Pulmonary artery endothelial cell (primary cell): Measurements from ENCODE around the gene LIF. TPM values are rescaled to one million over a fixed set of nuclear protein-coding genes. Genes with fewer than 3 reads are reported as not detected.

Experiments used
- DNase-seq: peaks from one replicate; pipeline ENCODE4 v3.0.0-alpha.2; 2011; ENCODE audit warnings: low read depth, low spot score
- total RNA-seq: library from RNA; depleted of rRNA; stranded (reverse); fragments of >200 nt; gene quantifications from 2 replicates; pipeline ENCODE4 v1.2.3, GENCODE V29; 2014

Gene LIF
- total RNA-seq, 1 donor from 2014 or later: 0.66 TPM

GRCh38 chr22:30265131-30265720 is 18.7 kb upstream of the LIF start:
- DNase-seq: no peak

GRCh38 chr22:30263883-30264282 is 17.3 kb upstream of the LIF start:
- DNase-seq: no peak

- peak; percentile 26 for DNase-seq
Measured at GRCh38 chr22:30262917-30263741, 16.6 kb upstream of the LIF start.

DNA sequence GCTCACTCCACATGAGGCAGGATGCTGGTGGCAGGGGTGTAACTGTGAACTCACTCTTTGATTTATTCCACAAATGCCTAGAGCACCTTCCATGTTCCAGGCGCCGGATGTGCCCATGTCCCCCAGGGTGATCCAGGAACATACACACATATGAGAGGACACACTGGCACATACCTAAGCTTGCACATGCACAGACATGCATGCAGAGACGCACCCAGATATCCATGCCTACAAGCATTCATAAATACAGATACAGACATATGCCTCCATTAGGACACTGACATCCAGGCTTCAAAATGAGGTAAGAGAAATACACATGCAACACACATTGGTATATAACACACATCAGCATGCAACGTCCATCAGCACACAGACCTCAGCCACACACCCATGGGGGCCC is 15.6 kb upstream of the LIF start:
- DNase-seq: no peak

DNA sequence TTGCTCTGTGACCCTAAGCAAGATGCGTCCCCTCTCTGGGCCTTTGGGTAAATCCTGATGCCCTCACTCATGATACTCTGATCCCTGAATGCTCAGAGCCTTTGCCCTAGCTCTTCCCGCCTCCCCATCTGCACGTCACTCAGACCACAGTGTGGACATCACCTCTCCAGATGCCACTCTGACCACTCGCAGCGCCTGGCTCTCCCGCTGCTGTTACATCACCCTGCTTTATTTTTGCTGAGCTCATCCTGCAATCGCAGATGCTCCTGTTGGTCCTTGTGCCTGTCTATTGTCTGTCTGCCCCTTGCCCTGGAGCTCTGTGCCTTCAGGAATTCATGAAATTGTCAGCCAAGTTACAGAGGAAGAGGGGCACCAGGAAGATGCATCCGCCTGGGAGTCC is 14.6 kb upstream of the LIF start:
- no peak for DNase-seq

GRCh38 chr22:30260682-30261081 is 14.1 kb upstream of the LIF start:
- no peak for DNase-seq

DNA sequence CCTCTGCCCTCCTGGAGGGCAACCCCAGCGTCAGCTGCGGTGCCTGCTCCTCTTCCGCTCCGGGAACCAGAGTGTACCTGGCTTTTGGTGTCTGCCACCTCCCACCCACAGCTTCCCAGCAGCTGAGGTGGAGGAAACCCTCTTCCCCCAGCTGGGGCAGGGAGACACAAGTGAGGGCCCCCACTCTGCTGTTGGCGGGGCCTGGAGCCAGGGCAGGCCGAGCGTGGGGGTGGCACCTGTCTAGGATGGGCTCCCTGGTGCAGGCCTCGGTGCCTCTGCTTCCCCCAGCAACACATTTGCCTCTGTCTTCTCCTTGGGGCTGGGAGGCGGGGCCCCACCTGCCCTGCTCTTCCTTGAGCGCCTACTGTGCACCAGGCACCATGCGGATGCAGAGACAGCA is 13.7 kb upstream of the LIF start:
- no peak for DNase-seq

DNA sequence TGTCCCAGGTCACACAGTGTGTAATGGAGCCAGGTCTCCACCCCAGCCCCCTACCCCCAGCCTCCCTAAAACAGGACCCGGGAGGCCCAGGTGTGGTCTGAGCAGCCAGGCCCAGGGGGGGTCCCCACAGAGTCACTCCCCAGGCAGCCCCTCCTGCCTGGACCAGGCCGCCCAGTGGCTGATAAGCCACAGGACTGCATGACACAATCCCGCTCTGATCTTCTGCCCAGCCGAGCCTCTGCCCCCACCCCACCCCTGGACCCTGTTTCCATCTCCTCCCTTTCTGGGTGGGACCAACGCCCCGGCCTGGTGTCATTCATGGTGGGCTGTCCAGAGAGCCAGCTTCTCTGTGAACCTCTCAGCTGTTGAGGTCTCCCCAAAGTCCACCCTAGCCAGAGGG is 7.8 kb upstream of the LIF start:
- DNase-seq: no peak

DNA sequence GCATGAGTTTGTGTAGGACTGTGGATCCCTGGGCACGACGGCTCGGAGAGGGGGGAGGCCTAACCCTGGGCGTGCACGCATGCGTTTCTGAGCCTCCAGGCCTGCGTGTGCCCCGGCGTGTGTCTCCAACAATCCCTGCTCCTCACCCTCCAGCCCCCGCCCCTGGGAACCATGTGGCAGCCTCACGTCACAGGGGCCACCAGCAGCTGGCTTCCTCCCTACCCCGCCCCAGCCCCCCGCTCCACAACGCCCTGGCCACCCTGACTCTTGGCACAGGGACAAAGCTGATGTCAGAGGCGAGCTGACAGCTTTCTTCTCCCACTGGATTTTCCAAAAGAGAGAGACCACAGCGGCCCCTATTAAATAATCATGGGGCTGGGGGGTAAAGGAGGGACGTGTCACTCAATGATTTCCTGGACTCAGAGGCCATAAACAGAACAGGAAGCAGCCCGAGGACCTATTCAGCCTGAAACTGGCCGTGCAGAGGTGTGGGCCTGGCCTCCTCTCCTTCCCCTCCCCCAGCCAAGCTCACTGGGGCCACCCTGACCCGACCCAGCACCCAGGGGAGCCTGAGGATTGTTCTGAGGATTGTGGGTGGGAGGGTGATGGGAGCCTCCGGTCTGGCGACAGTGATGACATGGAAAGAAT is 6.8 kb upstream of the LIF start:
- no peak for DNase-seq

GRCh38 chr22:30252411-30253204 is 6.0 kb upstream of the LIF start:
- no peak for DNase-seq

DNA sequence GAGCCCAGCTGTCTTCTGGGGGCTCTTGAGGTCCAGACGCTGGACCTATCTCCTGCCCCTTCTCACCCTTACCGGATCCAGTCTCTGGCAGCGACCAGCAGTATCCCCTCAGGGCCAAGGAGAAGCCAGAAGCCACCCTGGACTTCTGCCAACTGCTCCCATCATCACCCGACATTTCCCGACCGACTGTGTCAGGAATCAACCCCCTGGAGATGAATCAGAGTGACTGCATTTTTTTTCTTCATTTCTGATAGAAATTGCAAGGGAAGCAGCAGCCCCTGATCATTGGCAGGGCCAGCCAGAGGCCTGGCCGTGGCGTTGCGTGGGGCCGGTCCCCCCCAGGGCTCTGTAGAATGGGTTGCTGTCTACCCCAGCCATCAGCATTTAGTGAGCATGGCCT is 5.2 kb upstream of the LIF start:
- no peak for DNase-seq

- DNase-seq: no peak
Measured at GRCh38 chr22:30250661-30251267, 4.2 kb upstream of the LIF start.

DNA sequence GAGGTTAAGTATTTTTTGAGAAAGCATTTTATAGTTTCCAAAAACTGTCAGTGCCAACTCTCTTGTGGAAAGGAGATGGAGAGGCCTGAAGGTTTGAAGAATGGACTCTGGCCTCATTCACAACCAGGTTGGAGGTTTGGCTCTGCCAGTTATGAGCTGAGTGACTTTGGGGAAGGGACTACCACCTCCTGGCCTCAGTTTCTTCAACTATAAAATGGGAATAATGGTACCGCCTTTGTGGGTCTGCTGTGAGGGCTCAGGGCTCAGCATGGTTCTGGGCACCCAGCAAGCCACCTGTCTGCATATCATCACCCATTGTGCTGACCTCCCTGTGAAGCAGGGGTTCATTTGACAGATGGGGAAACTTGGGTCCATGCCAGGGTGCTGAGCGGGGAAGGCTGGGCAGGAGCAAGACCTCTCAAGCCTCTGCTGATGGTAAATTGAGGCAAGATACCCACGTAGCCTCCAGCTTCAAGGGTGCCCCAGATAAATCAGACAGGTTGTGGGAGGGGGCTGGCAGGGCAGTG is 3.5 kb upstream of the LIF start:
- DNase-seq: no peak

DNA sequence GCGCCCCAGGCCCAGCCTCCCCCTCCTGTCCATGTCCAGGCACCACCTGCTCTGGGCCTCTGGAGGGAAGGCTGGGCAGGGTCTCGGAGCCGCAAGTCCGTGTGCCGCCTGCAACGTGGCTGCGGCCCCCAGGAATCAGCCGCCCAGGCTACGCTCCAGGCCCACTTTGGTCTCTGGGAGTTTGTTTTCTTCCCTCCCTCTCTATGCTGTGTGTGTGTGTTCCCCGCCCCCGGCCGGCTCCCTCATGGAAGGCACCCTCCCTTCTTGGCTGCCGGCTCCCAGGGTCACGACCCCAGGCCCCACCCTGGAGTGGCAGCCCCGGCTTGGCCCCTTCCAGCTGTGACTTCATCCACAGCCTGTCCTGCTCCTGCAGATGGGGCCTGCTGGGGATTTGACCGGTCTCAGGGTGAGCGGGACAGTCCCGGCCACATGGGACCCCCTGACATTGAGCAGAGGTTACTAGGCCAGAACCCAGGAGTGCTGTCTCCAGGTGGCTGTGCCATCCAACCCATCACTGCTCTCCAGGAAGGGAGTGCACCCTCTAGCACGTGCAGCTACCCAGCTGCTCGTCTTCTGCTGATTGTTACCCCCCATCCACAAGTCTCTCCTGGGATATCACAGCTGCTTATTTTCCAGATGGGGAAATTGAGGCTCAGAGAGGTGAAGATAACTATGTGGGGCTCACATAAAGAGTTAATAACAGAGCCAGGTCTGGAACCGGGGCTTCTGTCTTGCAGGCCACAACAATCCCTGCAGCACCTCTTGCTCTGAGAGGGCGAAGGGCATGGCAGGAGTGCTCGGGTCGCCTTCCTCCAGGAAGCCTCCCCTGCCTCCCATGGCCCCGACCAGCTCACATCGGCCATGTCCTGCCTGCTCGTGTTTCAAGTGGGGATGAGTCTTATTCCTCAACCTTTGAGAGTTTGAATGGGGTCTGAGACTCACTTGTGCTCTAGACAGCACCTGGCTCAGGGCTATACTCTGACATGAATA is 2.8 kb upstream of the LIF start:
- DNase-seq: no peak

DNA sequence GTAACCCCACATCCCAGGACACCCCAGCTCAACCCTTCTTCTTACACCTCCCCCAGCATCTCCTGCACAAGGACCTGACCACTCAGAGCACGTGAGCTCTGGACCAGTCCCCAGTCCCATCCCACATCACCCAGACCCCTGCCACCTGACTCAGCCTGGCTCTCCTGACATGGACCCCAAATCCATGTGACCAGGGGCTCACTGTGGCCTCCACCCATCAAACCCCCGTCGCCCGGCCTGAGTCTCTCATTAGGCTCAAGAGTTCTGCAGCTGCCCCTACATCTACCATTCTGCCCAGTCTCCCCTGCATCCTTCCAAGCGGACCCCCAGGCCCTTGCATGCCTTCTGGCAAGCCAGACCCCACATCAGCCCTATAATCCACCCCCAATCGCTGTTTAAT is 1.9 kb upstream of the LIF start:
- DNase-seq: no peak

DNA sequence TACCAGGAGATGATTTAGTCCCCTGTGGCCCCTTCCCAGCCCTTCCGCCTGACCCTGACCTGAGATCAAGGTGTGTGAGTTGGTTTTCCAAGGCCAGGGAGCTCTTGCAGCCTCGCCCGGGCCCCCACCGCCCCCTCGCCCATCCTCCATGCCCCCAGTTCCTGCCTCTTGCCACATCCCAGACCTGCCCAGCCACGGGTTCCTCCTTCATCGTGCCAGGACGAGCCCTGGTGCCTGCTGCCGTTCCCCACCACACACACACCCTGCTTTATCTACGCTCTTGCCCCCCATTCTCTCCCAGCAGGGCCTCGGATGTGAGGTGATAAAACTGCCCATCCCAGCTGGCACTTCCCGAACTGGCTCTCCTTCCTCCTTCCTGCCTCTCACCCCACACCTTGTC is 1.4 kb upstream of the LIF start:
- no peak for DNase-seq

DNA sequence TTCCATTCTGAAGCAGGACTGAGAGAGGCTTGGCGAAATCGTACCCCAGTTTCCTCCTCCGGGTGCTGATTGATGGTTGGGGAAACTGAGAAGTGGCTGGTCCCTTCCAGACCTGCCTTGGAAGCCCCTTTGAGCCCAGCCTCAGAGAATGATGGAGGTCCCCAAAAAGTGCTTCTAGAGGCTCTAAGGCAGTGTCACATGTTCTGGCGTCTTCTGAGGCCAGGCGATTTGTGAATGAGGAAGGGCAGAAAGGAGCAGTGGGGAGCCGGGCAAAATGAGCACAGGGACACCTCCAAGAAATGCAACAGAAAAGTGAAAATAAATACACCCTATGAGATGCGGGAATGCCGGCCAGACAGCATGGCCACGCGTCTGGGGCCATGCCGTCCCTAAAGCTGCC is 1.0 kb upstream of the LIF start:
- DNase-seq: no peak

- DNase-seq: no peak
Measured at GRCh38 chr22:30246814-30247376, 336 bp upstream of the LIF start.

- DNase-seq: no peak
Measured at GRCh38 chr22:30245181-30245984, 1.2 kb downstream of the LIF start.
